GM19351 (cell line): ENCODE results near the gene GPATCH2.
"Not testable (repeated sequence)": the region's sequence is repeated elsewhere in the genome, so short reads cannot be mapped to it uniquely, and the experiment has no call there.

ENCODE experiments used
- ATAC-seq: cut with Tn5 transposase; IDR thresholded peaks from one replicate; pipeline ENCODE4 v1.9.1; 2021; ENCODE audit warnings: mild to moderate bottlenecking, moderate library complexity; ENCODE audit not compliant: unreplicated experiment

Gene GPATCH2

GRCh38 chr1:217584286-217584811 is 46.5 kb downstream of the GPATCH2 start:
- not testable (repeated sequence) for ATAC-seq

- ATAC-seq = no peak
Observed at GRCh38 chr1:217577336-217577735, 53.6 kb downstream of the GPATCH2 start.

- ATAC-seq = no peak
Observed at GRCh38 chr1:217574265-217574949, 56.5 kb downstream of the GPATCH2 start.

GRCh38 chr1:217569021-217569420 is 61.9 kb downstream of the GPATCH2 start:
- ATAC-seq = no peak

- no peak for ATAC-seq
Observed at GRCh38 chr1:217568200-217568599, 62.7 kb downstream of the GPATCH2 start.

GRCh38 chr1:217564833-217565232 is 66.1 kb downstream of the GPATCH2 start:
- no peak for ATAC-seq

- no peak for ATAC-seq
Observed at GRCh38 chr1:217564207-217564606, 66.7 kb downstream of the GPATCH2 start.

GRCh38 chr1:217563179-217563578 is 67.7 kb downstream of the GPATCH2 start:
- ATAC-seq = no peak

- no peak for ATAC-seq
Observed at GRCh38 chr1:217562229-217562878, 68.5 kb downstream of the GPATCH2 start.

- ATAC-seq = no peak
Observed at GRCh38 chr1:217561446-217561845, 69.4 kb downstream of the GPATCH2 start.

- ATAC-seq = no peak
Observed at GRCh38 chr1:217554849-217555248, 76.0 kb downstream of the GPATCH2 start.

- ATAC-seq = no peak
Observed at GRCh38 chr1:217553949-217554509, 76.9 kb downstream of the GPATCH2 start.

- no peak for ATAC-seq
Observed at GRCh38 chr1:217552339-217552951, 78.4 kb downstream of the GPATCH2 start.

- peak; percentile 91 for ATAC-seq
Observed at GRCh38 chr1:217542837-217543236, 88.1 kb downstream of the GPATCH2 start.

GRCh38 chr1:217542136-217542777 is 88.6 kb downstream of the GPATCH2 start:
- no peak for ATAC-seq

GRCh38 chr1:217540321-217540720 is 90.6 kb downstream of the GPATCH2 start:
- ATAC-seq = no peak

GRCh38 chr1:217539510-217539909 is 91.4 kb downstream of the GPATCH2 start:
- ATAC-seq = no peak

GRCh38 chr1:217535601-217536377 is 95.1 kb downstream of the GPATCH2 start:
- ATAC-seq = no peak

GRCh38 chr1:217534566-217534965 is 96.3 kb downstream of the GPATCH2 start:
- no peak for ATAC-seq

- ATAC-seq = no peak
Observed at GRCh38 chr1:217528271-217528670, 102.6 kb downstream of the GPATCH2 start.
